Activated B cell treated with CpG ODN at 0.5 μM for 24 hours (primary cell): ENCODE data around the gene POLR3A. TPM values are rescaled to one million over a fixed set of nuclear protein-coding genes. Genes with fewer than 3 reads are reported as not detected.

ENCODE experiments used
- ATAC-seq: fragments of 200-7000 bp; cut with Tn5 transposase; one replicate; pipeline ENCODE4 v1.10.0; 2021; ENCODE audit warnings: low read depth, mild to moderate bottlenecking, moderate library complexity
- CTCF ChIA-PET: fragments of 350-600 bp; sonication (Branson Sonifier 250); formaldehyde crosslinking; loops from one replicate; lab custom pipeline; 2021; ENCODE audit warnings: antibody characterized with exemption; lab: Charles Lee
- POLR2A ChIA-PET: fragments of 350-600 bp; sonication (Branson Sonifier 250); formaldehyde crosslinking; loops from one replicate; lab custom pipeline; 2021; ENCODE audit warnings: antibody characterized with exemption; lab: Charles Lee
- DNase-seq: peaks from one replicate; pipeline ENCODE4 v3.0.0; 2022
- H3K27ac Mint-ChIP-seq: one replicate; pipeline ENCODE4 v1.8.0; 2020; ENCODE audit warnings: mixed read lengths
- H3K27me3 Mint-ChIP-seq: one replicate; pipeline ENCODE4 v1.8.0; 2021; ENCODE audit warnings: mixed read lengths
- H3K36me3 Mint-ChIP-seq: one replicate; pipeline ENCODE4 v1.8.0; 2021; ENCODE audit warnings: low read depth, mixed read lengths
- H3K4me1 Mint-ChIP-seq: one replicate; pipeline ENCODE4 v1.8.0; 2021; ENCODE audit warnings: mixed read lengths
- H3K4me3 Mint-ChIP-seq: one replicate; pipeline ENCODE4 v1.8.0; 2020; ENCODE audit warnings: mild to moderate bottlenecking, mixed read lengths
- H3K9me3 Mint-ChIP-seq: one replicate; pipeline ENCODE4 v1.8.0; 2020; ENCODE audit warnings: mixed read lengths
- intact Hi-C: fragments of 100-400 bp; cut with micrococcal nuclease; formaldehyde crosslinking; loops from one replicate; pipeline ENCODE4 v1.15.1; 2024
- total RNA-seq: library from RNA; stranded (reverse); gene quantifications from 2 replicates; pipeline ENCODE4 v1.2.3, GENCODE V29; 2022
- TF ChIP-seq, protein P1 (sequence below): fragments of 200-600 bp; IDR thresholded peaks from one replicate; pipeline ENCODE4 v1.8.0; 2022; ENCODE audit warnings: antibody characterized with exemption, mild to moderate bottlenecking

Gene POLR3A
- total RNA-seq, 1 donor from 2014 or later: 20.3 TPM

DNA sequence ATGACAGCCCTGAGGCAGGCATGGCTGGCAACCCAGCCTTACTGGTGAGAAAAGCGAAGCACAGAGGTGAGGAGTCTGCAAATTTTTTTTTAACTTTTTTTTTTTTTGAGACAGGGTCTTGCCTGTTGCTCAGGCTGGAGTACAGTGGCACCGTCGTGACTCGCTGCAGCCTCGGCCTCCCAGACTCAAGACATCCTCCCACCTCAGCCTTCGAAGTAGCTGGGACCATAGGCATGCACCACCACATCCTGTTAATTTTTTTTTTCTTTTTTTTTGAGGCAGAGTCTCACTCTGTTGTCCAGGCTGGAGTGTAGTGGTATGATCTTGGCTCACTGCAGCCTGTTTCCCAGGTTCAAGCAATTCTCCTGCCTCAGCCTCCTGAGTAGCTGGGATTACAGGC lies 67.6 kb downstream of the POLR3A start:
- no peaks in the 10 kb centered on the region for H3K36me3 Mint-ChIP-seq
- ATAC-seq (no peak), DNase-seq (no peak)
- intact Hi-C loops: no loop called here
- no peak overlapping the region for H3K27ac Mint-ChIP-seq
- TF ChIP-seq, protein P1, sequence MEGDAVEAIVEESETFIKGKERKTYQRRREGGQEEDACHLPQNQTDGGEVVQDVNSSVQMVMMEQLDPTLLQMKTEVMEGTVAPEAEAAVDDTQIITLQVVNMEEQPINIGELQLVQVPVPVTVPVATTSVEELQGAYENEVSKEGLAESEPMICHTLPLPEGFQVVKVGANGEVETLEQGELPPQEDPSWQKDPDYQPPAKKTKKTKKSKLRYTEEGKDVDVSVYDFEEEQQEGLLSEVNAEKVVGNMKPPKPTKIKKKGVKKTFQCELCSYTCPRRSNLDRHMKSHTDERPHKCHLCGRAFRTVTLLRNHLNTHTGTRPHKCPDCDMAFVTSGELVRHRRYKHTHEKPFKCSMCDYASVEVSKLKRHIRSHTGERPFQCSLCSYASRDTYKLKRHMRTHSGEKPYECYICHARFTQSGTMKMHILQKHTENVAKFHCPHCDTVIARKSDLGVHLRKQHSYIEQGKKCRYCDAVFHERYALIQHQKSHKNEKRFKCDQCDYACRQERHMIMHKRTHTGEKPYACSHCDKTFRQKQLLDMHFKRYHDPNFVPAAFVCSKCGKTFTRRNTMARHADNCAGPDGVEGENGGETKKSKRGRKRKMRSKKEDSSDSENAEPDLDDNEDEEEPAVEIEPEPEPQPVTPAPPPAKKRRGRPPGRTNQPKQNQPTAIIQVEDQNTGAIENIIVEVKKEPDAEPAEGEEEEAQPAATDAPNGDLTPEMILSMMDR: no peak
- ChIA-PET CTCF (no interaction called here), POLR2A (no interaction called here)
- no peaks in the 10 kb centered on the region for H3K4me1 Mint-ChIP-seq
- no peak overlapping the region for H3K4me3 Mint-ChIP-seq
- peaks cover 12% of the 10 kb centered on the region for H3K9me3 Mint-ChIP-seq
- H3K27me3 Mint-ChIP-seq: peaks cover 8% of the 10 kb centered on the region

DNA sequence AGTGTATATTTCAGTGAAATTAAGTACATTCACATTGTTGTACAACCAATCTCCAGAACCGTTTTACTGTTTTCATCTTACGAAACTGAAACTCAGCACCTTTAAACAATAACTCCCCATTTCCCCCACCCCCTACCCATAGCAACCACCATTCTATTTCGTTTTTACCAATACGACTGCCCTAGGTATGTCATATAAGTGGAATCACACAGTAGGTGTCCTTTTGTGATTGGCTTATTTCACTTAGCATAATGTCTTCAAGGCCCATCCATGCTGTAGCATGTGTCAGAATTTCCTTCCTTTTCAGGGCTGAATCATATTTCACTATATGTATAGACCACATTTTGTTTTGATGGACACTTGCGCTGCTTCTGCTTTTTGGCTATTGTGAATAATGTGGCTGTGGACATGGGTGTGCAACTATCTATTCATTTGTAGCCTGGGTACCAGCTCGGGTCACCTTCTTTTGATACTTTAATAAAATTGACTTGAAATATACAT lies 68.4 kb downstream of the POLR3A start:
- CTCF ChIA-PET: no interaction called here
- POLR2A ChIA-PET: no interaction called here
- Mint-ChIP-seq H3K9me3 (peaks cover 12% of the 10 kb centered on the region), H3K36me3 (no peaks in the 10 kb centered on the region), H3K27me3 (peaks cover 12% of the 10 kb centered on the region), H3K4me1 (no peaks in the 10 kb centered on the region), H3K27ac (no peak overlapping the region), H3K4me3 (no peak overlapping the region)
- DNase-seq (no peak), ATAC-seq (no peak)
- intact Hi-C loops: no loop called here
- TF ChIP-seq, protein P1: no peak

DNA sequence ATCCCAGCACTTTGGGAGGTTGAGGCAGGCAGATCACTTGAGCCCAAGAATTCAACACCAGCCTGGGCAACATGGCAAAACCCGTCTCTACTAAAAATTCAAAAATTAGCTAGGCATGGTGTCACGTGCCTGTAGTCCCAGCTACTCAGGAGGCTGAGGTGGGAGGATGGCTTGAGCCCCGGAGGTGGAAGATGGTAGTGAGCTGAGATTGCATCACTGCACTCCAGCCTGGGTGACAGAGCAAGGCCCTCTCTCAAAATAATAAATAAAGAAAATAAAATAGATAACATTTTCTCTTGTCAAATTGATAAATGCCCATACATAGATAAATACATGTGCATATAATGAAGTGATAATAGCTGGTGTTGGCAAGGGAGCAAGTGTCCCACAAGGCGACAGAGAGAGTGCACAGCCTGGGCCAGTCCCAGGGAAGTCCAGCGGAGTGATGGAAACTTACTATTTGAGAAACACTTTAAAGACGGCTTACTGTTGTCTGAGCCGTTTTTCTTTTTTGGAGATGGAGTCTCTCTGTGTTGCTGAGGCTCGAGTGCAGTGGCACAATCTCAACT lies 69.3 kb downstream of the POLR3A start:
- DNase-seq: no peak
- Mint-ChIP-seq H3K9me3 (peaks cover 12% of the 10 kb centered on the region), H3K27ac (no peak overlapping the region), H3K27me3 (peaks cover 11% of the 10 kb centered on the region), H3K36me3 (no peaks in the 10 kb centered on the region), H3K4me1 (no peaks in the 10 kb centered on the region), H3K4me3 (no peak overlapping the region)
- TF ChIP-seq, protein P1: no peak
- intact Hi-C loops: no loop called here
- ATAC-seq: no peak
- ChIA-PET CTCF (no interaction called here), POLR2A (no interaction called here)

DNA sequence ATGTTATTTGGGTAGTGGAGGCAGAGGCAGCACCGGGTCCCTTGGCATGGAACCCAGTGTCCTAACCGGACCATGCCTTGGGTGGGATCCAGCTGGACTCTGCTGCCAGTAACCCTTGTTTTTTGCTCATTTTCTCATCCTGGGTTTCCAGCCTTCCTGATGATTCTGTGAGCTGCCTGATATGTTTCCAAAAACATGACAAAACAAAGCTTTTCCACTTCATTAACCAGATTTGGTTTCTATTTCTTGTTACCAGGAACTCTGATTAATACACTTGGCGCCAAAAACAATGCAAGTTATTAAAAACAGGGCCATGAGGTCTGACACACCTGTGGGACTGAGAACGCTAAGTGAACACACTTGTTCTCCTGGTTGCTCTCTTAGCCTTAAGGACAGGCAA lies 69.9 kb downstream of the POLR3A start:
- ChIA-PET POLR2A (no interaction called here), CTCF (no interaction called here)
- TF ChIP-seq, protein P1: no peak
- Mint-ChIP-seq H3K27ac (no peak overlapping the region), H3K9me3 (peaks cover 12% of the 10 kb centered on the region), H3K27me3 (peaks cover 8% of the 10 kb centered on the region), H3K36me3 (no peaks in the 10 kb centered on the region), H3K4me3 (no peak overlapping the region), H3K4me1 (no peaks in the 10 kb centered on the region)
- intact Hi-C loops: no loop called here
- no peak for ATAC-seq
- no peak for DNase-seq

DNA sequence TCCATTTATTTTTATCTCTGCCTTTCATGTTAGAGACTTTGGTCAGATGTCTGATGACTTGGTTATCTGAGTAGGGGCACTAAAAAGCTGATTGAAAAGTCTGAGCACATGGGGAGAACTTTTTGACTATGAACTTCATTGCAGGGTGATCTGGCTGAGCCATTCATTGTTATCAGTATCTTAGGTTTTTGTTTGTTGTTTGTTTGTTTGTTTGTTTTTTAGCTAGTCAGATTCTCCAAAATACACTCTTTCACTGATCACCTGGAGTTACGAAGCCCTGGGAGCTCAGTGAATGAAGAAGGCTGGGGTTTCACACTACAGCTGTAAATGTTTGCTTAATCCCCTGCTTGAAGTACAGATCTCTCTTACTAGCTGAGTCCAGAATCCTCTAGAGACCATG lies 74.2 kb downstream of the POLR3A start:
- peaks cover 16% of the 10 kb centered on the region for H3K27me3 Mint-ChIP-seq
- no peaks in the 10 kb centered on the region for H3K36me3 Mint-ChIP-seq
- peaks cover 16% of the 10 kb centered on the region for H3K9me3 Mint-ChIP-seq
- no peaks in the 10 kb centered on the region for H3K4me1 Mint-ChIP-seq
- H3K4me3 Mint-ChIP-seq: no peak overlapping the region
- H3K27ac Mint-ChIP-seq: no peak overlapping the region
- ChIA-PET CTCF (no interaction called here), POLR2A (no interaction called here)
- TF ChIP-seq, protein P1: no peak
- DNase-seq: no peak
- intact Hi-C loops: no loop called here
- no peak for ATAC-seq
